ENCODE results near the gene TRIML2.

The TRIML2 gene

GRCh38 chr4:188109157-188109755, at the start of gene TRIML2:
TSS of gene TRIML2 (minus strand) at chr4:188109603. CDS start at chr4:188105368, 4,235 bp downstream.
- no peak for DNase-seq (ENCODE audit: low spot score)

- DNase-seq (ENCODE audit: low spot score): no peak
Observed at GRCh38 chr4:188158336-188158735, 48.9 kb upstream of the TRIML2 start.

GRCh38 chr4:188154668-188155405, 45.4 kb upstream of the TRIML2 start:
- no peak for DNase-seq (ENCODE audit: low spot score)

GRCh38 chr4:188147776-188148175, 38.4 kb upstream of the TRIML2 start:
- DNase-seq (ENCODE audit: low spot score): no peak

DNA sequence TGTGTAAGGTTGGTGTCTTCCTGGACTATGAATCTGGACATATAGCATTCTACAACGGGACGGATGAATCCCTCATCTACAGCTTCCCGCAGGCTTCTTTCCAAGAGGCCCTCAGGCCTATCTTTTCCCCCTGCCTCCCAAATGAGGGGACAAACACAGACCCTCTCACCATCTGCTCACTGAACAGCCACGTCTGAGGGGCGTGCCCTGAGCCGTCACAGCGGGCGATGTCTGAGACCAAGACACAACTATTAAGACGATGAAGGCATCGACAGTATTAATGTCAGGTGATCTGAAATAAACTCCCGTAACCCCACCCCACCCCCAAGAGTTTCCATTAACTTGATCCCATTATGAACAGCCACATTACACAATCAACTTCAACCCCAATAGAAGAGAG, 37.8 kb upstream of the TRIML2 start:
- no peak for DNase-seq (ENCODE audit: low spot score)

GRCh38 chr4:188146618-188147017, 37.2 kb upstream of the TRIML2 start:
- no peak for DNase-seq (ENCODE audit: low spot score)

DNA sequence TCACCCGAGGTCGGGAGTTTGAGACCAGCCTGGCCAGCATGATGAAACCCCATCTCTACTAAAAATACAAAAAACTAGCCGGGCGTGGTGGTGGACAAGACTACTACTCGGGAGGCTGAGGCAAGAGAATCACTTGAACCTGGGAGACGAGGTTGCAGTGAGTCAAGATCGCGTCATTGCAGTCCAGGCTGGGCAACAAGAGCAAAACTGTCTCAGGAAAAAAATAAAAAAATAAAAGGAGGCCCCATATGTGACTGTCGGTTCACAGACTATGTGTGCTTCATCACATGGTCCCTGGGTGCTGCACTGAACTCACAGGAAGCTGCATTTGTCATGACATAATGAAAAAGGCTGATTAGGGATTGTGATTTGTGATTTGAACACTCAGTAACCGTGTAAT, 36.2 kb upstream of the TRIML2 start:
- DNase-seq (ENCODE audit: low spot score): no peak

DNA sequence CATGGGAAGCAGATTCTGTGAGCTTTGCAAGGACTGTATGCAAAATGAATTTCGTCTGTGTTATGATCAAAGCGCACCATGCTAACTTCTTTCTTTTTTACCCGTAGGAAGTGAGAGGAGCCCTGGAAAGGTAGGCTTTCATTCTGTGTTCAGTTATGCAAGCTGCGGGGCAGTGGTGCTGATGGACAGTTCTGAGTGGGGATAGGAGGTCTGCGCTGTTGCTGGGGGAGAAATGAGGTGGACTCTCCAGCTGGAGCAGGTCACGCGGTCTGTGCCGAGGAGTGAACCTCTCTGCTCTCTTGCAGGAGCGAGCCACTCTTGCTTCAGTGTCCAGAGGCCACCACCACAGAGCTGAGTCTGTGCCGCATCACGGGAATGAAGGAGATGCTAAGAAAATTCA, 34.3 kb upstream of the TRIML2 start:
- no peak for DNase-seq (ENCODE audit: low spot score)

DNA sequence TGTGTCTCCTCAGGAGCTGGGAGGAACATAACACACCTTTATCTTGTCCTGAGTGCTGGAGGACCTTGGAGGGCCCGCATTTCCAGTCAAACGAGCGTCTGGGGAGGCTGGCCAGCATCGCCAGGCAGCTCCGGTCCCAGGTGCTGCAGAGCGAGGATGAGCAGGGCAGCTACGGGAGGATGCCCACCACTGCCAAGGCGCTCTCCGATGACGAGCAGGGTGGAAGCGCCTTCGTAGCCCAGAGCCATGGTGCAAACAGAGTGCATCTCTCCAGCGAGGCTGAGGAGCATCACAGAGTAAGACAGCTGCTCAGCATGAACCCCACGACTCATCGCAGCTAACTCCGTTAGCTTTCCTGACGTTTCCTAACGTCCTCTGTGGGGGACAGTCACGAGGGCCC, 30.3 kb upstream of the TRIML2 start:
- DNase-seq (ENCODE audit: low spot score): no peak

GRCh38 chr4:188139141-188139540, 29.7 kb upstream of the TRIML2 start, which contains the start of gene TRIML1:
TSS of gene TRIML1 (plus strand) at chr4:188139441. CDS start at chr4:188139559, 118 bp downstream.
- DNase-seq (ENCODE audit: low spot score): no peak

DNA sequence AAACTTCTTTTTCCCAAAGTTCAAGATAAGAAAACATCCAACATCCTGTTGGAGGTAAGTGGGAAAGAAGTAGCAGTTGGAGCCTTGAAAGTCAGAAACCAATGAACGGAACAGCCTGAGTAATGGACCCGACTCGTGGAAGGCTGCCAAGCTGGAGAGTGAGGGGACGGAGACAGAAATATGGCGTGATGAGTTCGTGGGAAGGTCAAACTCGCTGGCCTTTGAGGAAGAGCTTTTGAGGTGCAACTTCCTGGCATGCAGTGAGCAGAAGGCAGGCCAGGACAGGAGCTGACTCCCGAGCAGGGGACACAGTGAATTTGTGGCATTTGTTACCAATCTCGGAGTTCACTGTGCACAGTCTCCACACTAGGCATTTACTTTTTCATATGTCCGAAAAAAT, 28.8 kb upstream of the TRIML2 start:
- DNase-seq (ENCODE audit: low spot score): no peak

DNA sequence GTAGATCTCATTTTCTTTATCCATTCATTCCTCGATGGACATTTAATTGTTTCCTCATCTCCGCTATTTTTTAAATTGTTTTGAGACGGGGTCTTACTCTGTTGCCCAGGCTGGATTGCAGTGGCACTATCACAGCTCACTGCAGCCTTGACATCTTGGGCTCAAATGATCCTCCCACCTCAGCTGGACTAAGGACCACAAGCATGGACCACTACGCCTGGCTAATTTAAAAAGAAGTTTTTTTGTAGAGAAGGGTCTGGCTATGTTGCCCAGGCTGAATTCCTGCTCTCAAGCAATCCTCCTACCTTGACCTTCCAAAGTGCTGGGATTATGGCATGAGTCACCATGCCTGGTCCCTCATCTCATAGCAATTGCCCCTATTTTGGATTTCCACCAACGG, 22.8 kb upstream of the TRIML2 start:
- DNase-seq (ENCODE audit: low spot score): no peak

GRCh38 chr4:188130355-188130754, 21.0 kb upstream of the TRIML2 start:
- DNase-seq (ENCODE audit: low spot score): no peak

GRCh38 chr4:188127214-188127874, 17.9 kb upstream of the TRIML2 start:
- no peak for DNase-seq (ENCODE audit: low spot score)

- no peak for DNase-seq (ENCODE audit: low spot score)
Observed at GRCh38 chr4:188121530-188121929, 12.1 kb upstream of the TRIML2 start.

- DNase-seq (ENCODE audit: low spot score): no peak
Observed at GRCh38 chr4:188117631-188118324, 8.4 kb upstream of the TRIML2 start.

- DNase-seq (ENCODE audit: low spot score): no peak
Observed at GRCh38 chr4:188113156-188113555, 3.8 kb upstream of the TRIML2 start.

DNA sequence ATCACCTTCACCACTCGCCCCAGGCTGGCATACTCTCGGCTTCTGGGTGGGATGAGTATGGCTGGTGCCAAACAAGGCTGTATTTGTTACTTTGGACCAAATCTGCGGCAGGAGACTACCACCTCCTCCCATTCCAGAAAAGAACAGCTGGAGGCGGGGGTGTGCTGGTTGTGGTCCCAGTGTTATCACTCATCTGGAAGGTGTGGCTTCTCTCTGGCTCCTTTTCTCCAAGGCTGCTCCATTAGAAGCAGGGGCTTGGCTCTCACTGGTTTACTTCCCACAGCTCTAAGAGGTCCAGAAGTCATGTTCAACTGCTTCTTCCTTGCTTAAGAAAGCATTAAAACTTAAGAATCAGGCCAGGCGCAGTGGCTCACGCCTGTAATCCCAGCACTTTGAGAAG, 2.6 kb upstream of the TRIML2 start:
- DNase-seq (ENCODE audit: low spot score): no peak

DNA sequence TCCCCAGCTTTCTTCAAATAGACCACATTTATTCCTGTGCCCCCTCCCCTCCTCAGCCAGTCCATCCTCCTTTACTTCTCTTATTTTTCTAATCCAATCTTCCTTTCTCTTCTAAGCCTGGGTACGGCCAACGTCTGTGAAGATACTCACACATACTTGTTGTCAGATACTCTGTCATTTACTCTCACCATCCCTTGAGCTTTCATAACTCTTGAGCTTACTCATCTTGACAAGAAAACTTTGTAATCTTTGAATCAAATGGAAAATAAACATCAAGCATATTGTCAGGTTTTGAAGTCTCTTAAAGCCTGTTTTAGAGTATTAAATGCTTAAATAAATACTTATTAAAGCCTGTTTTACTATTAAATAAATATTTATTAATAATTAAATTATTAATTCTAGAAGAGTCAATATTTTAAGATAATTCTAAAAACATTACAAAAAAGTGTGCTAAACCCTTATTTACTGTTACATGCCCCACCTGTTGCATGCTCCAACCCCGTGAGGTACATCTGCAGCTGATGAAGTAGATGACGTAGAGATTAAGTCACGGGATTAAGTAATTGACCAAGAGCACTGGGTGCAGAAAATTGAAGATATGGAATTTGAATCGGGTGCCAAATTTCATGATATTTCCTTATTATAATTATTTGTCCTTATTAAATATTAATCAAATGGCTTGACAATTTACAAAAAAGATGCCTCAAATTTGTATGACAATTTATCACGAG, 1.5 kb upstream of the TRIML2 start:
- no peak for DNase-seq (ENCODE audit: low spot score)

- DNase-seq (ENCODE audit: low spot score): no peak
Observed at GRCh38 chr4:188110036-188110435, 633 bp upstream of the TRIML2 start.

- DNase-seq (ENCODE audit: low spot score): no peak
Observed at GRCh38 chr4:188107931-188108843, 1.2 kb downstream of the TRIML2 start.

Measured in HuH-7.5 (cell line).